Activated CD8-positive, alpha-beta T cell treated with anti-CD3 and anti-CD28 coated beads for 36 hours (primary cell): ENCODE data around the gene FRMD4A. TPM values are rescaled to one million over a fixed set of nuclear protein-coding genes. Genes with fewer than 3 reads are reported as not detected.
"Not testable (repeated sequence)": the region's sequence is repeated elsewhere in the genome, so short reads cannot be mapped to it uniquely, and the experiment has no call there.

Experiments used
- ATAC-seq: fragments of 200-7000 bp; cut with Tn5 transposase; one replicate; pipeline ENCODE4 v1.10.0; 2021; ENCODE audit warnings: mild to moderate bottlenecking, moderate library complexity
- CTCF ChIA-PET: fragments of 350-600 bp; sonication (Branson Sonifier 250); formaldehyde crosslinking; loops from one replicate; lab custom pipeline; 2021; ENCODE audit warnings: antibody characterized with exemption; lab: Charles Lee
- POLR2A ChIA-PET: fragments of 350-600 bp; sonication (Branson Sonifier 250); formaldehyde crosslinking; loops from one replicate; lab custom pipeline; 2021; ENCODE audit warnings: antibody characterized with exemption; lab: Charles Lee
- DNase-seq: peaks from one replicate; pipeline ENCODE4 v3.0.0-alpha.2; 2020
- H3K27ac Mint-ChIP-seq: one replicate; pipeline ENCODE4 v1.8.0; 2021; ENCODE audit warnings: mild to moderate bottlenecking, mixed read lengths
- H3K27me3 Mint-ChIP-seq: one replicate; pipeline ENCODE4 v1.8.0; 2021; ENCODE audit warnings: mixed read lengths
- H3K36me3 Mint-ChIP-seq: one replicate; pipeline ENCODE4 v1.8.0; 2021; ENCODE audit warnings: low read depth, mixed read lengths
- H3K4me1 Mint-ChIP-seq: one replicate; pipeline ENCODE4 v1.8.0; 2021; ENCODE audit warnings: low read depth, mixed read lengths
- H3K4me3 Mint-ChIP-seq: one replicate; pipeline ENCODE4 v1.8.0; 2021; ENCODE audit warnings: mild to moderate bottlenecking, moderate library complexity, mixed read lengths
- H3K9me3 Mint-ChIP-seq: one replicate; pipeline ENCODE4 v1.8.0; 2021; ENCODE audit warnings: mixed read lengths
- CTCF ChIP-seq: fragments of 200-600 bp; IDR thresholded peaks from one replicate; pipeline ENCODE4 v1.8.0; 2022; ENCODE audit warnings: antibody characterized with exemption, mild to moderate bottlenecking
- intact Hi-C: fragments of 100-400 bp; cut with micrococcal nuclease; formaldehyde crosslinking; loops from one replicate; pipeline ENCODE4 v1.10.0; 2022
- total RNA-seq, 2 experiments: library from RNA; stranded (reverse); gene quantifications; one replicate each; pipeline ENCODE4 v1.2.3, GENCODE V29; 2021

The FRMD4A gene
- total RNA-seq, 2 experiments from 2014 or later, result 2.1 to 2.8 TPM

- no peaks in the 10 kb centered on the region for H3K36me3 Mint-ChIP-seq
- DNase-seq (no peak), ATAC-seq (no peak)
- H3K9me3 Mint-ChIP-seq, result no peaks in the 10 kb centered on the region
- POLR2A ChIA-PET, result no interaction called here
- no peak for TF ChIP-seq CTCF
- CTCF ChIA-PET, result no interaction called here
- peaks cover 32% of the 10 kb centered on the region for H3K27me3 Mint-ChIP-seq
- H3K4me1 Mint-ChIP-seq, result no peaks in the 10 kb centered on the region
- intact Hi-C loops, result no loop called here
- no peak overlapping the region for H3K27ac Mint-ChIP-seq
- H3K4me3 Mint-ChIP-seq, result no peak overlapping the region
These were observed 184.7 kb downstream of the FRMD4A start for GRCh38 chr10:14146025-14146424.

DNA sequence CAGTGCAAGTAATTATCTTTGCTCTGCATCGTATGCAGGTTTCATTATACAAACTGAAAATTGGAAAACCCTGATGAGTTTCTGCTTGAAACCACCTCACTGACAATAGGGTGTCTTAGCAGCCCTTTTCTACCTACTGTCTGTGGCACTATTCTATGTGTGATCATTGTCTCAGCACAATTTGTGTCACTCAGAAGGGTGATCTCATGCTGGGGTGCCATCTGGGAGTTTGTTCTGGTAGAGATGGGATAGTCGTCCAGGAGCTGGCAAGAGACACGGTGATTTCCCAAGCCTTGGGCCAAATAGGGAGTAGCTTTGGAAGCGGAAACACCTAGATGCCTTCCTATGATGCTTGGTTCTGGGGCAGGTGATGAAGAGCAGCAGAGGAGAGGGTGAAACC is 186.3 kb downstream of the FRMD4A start:
- DNase-seq, result no peak
- POLR2A ChIA-PET, result no interaction called here
- CTCF ChIA-PET, result no interaction called here
- H3K4me3 Mint-ChIP-seq, result no peak overlapping the region
- intact Hi-C loops, result no loop called here
- no peaks in the 10 kb centered on the region for H3K4me1 Mint-ChIP-seq
- H3K9me3 Mint-ChIP-seq, result no peaks in the 10 kb centered on the region
- peaks cover 31% of the 10 kb centered on the region for H3K27me3 Mint-ChIP-seq
- no peak overlapping the region for H3K27ac Mint-ChIP-seq
- no peaks in the 10 kb centered on the region for H3K36me3 Mint-ChIP-seq
- ATAC-seq, result no peak
- no peak for TF ChIP-seq CTCF

DNA sequence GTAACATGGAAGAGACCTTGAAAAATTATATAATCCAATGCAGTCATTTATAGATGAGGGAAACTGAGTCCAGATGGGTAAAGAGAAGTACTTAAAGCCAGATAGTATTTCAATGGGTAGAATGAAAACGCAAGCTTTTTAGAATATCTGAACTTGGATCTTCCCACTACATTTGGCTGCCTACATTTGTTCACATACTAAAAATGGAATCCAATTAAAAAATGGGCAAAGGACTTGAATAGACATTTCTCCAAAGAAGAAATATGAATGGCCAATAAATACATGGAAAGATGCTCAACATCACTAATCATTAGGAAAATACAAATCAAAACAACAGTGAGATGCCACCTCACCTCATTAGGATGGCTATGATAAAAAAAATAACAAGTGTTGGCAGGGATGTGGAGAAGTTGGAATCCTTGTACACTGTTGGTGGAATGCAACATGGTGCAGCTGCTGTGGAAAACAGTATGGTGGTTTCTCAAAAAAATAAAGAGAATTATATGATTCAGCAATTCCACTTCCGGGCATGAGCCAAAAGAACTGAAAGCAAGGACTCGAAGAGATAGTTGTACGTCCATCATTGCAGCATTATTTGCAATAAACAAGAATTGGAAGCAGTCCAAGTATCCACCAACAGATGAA is 188.0 kb downstream of the FRMD4A start:
- CTCF ChIA-PET, result no interaction called here
- ATAC-seq, result no peak
- Mint-ChIP-seq H3K4me1 (no peaks in the 10 kb centered on the region), H3K27me3 (peaks cover 29% of the 10 kb centered on the region), H3K36me3 (no peaks in the 10 kb centered on the region), H3K9me3 (no peaks in the 10 kb centered on the region), H3K4me3 (no peak overlapping the region), H3K27ac (no peak overlapping the region)
- DNase-seq, result no peak
- no peak for TF ChIP-seq CTCF
- intact Hi-C loops, result no loop called here
- POLR2A ChIA-PET, result no interaction called here

DNA sequence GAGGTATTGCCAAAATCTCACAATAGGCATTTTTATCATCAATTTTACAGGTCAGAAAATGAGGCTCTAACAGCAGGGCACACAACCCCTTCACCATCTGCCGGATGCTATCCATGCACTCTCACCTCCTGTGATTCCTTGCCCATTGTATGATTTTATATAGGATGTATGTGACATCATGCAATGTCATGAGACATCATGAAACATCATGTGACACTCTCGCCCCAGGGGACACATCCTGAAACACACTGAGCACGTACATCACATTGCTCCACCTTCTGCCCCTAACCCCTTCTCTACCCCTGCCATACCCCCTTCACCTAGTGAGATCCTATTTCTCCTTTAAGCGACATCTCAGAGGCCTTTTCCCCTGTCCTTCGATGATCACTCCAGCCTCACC is 189.4 kb downstream of the FRMD4A start:
- Mint-ChIP-seq H3K27ac (no peak overlapping the region), H3K27me3 (peaks cover 25% of the 10 kb centered on the region), H3K4me1 (no peaks in the 10 kb centered on the region), H3K36me3 (no peaks in the 10 kb centered on the region), H3K9me3 (no peaks in the 10 kb centered on the region), H3K4me3 (no peak overlapping the region)
- no peak for TF ChIP-seq CTCF
- POLR2A ChIA-PET, result no interaction called here
- intact Hi-C loops, result no loop called here
- CTCF ChIA-PET, result no interaction called here
- no peak for ATAC-seq
- DNase-seq, result no peak

- no peaks in the 10 kb centered on the region for H3K36me3 Mint-ChIP-seq
- ATAC-seq, result no peak
- H3K27me3 Mint-ChIP-seq, result peaks cover 20% of the 10 kb centered on the region
- intact Hi-C loops, result no loop called here
- ChIA-PET POLR2A (no interaction called here), CTCF (interaction anchor here (1.2 kb wide), 1 partner anchor 20 kb away, joined by 3 read pairs; no protein-coding TSS in a partner anchor)
- no peak for DNase-seq
- H3K9me3 Mint-ChIP-seq, result no peaks in the 10 kb centered on the region
- no peak overlapping the region for H3K27ac Mint-ChIP-seq
- TF ChIP-seq CTCF, result no peak
- no peak overlapping the region for H3K4me3 Mint-ChIP-seq
- no peaks in the 10 kb centered on the region for H3K4me1 Mint-ChIP-seq
These were observed 193.3 kb downstream of the FRMD4A start for GRCh38 chr10:14137391-14137790.

DNA sequence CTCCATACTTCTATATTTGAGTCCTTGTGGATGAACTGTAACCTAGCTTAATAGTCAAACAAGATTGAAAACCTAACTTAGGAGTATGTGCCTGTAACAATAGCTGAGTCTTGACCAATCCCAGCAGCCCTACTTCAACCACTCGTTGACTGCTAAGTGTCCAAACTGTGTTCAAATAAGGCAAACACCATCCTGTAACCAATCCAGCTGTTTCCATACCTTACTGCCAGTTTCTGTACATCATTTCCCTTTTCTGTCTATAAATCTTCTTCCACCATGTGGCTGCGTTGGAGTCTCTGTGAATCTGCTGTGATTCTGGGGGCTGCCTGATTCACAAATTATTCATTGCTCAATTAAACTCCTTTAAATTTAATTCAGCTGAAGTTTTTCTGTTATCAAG is 195.5 kb downstream of the FRMD4A start:
- H3K36me3 Mint-ChIP-seq, H3K4me3 Mint-ChIP-seq, intact Hi-C loops, H3K27ac Mint-ChIP-seq, CTCF ChIA-PET, POLR2A ChIA-PET, H3K27me3 Mint-ChIP-seq, ATAC-seq, DNase-seq, H3K4me1 Mint-ChIP-seq, H3K9me3 Mint-ChIP-seq: not testable (repeated sequence)
